GM04503 (cell line): ENCODE data around the gene HOATZ.

ENCODE experiments used
- DNase-seq: peaks from one replicate; pipeline ENCODE4 v3.0.0-alpha.2; 2012; ENCODE audit warnings: low read depth

The HOATZ gene

DNA sequence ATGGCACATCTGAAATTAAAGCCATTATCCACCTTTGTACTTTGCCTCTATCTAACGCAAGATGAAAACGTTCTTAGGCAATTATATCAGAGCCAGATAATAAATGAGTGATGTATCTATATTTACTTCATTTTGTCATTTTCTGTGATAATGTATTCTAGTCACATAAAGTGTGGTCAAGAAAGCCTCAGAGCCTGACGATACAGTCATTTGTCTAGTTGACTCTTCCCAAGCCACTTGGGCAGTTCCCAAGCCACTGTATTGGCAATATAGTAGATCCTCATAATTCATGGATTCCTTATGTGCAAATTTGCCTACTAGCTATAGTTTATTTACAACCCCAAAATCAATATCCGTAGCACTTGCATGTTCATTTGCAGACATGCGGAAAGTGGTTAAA is 7.8 kb downstream of the HOATZ start:
- no peak for DNase-seq

GRCh38 chr11:111523343-111523742 is 8.8 kb downstream of the HOATZ start:
- no peak for DNase-seq

GRCh38 chr11:111524056-111524455 is 9.5 kb downstream of the HOATZ start:
- DNase-seq = no peak

GRCh38 chr11:111525456-111525855 is 10.9 kb downstream of the HOATZ start:
- no peak for DNase-seq

DNA sequence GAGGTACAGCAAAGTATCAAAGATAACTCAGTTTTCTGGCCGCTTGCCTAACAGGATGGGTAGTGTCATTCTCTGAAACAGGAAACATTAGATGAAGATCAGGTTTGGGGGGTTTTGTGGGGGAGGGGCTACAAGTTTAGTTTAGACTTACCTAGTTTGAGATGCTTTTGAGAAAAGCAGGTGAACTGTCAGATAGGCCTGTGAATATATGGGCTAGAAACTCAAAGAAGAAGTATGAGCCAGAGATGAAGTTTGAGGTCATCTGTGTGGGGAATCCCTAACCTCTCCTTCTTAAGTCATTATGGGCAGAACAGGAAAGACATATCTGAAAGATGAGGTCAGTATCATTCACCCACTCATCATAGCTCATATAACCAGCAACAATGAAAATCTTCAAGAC is 11.9 kb downstream of the HOATZ start:
- no peak for DNase-seq

- DNase-seq = no peak
These were observed 12.7 kb downstream of the HOATZ start for GRCh38 chr11:111527279-111527678.

DNA sequence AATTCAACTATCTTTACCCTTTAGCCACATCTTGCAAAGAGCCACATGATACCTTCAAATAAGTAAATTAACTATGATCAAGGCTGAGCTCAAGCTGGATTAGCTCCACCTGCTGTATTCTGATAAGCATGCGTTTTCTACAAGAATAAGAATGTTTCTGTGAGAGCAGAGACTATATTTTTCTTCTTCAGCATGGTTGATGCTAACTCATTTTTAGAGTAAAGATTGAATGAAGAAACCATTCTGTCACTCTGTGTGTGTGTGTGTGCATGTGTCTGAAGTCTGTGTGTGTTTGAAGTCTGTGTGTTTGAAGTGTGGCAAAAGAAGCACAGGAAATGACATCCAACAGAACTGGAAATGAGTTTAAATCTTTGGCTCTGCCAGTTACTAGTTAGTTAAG is 14.0 kb downstream of the HOATZ start:
- DNase-seq = no peak

- no peak for DNase-seq
These were observed 15.5 kb downstream of the HOATZ start for GRCh38 chr11:111530091-111530490.

DNA sequence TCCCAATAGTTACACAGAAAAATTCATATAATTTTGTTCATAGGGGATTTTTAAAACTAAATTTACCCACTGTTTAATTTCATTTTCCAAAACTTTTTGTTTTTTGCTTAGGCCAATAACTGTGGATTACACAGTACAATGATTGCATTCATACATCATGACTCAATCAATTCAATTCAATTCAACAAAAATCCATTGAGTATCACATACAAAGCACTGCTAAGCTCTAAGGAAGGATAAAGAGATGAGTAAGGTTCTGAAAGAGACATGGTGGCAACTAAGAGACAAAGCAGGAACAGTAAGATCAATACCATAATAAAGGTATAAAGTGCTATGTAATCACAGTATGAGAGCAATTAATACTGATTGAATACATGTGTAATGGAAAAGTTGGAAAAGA is 16.6 kb downstream of the HOATZ start:
- no peak for DNase-seq

- DNase-seq = peak; percentile 69
These were observed 17.2 kb downstream of the HOATZ start for GRCh38 chr11:111531687-111532364.

DNA sequence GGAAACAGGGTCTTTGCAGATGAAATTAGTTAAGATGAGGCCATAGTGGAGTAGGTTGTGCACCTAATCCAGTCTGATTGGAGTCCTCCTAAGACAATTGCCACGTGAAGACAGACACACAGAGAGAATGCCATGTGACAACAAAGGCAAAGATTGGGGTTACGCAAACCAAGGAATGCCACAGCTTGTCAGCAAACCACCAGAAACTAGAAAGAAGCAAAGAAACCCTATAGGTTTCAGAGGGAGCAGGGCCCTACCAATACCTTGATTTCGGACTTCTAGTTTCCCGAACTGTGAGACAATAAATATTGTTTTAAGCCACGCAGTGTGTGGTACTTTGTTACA is 17.8 kb downstream of the HOATZ start:
- DNase-seq = no peak

DNA sequence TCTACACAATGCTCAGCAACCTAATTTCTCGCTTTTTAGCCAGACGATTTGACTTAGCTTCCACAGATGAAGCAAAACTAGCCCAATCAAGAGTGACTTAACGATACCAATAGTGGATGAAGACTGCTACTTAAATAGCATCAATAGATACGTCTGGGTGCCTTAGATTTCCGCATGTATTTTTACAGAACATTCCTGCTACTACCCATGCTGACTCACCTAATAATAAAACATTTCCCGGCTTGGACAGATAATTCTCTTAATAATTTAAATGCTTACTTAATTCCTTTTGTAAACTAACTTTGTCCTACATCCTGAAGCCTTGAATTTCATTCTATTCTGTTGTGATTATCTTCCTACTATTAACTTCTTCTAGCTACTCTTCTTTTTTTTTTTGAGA is 20.7 kb downstream of the HOATZ start:
- no peak for DNase-seq

DNA sequence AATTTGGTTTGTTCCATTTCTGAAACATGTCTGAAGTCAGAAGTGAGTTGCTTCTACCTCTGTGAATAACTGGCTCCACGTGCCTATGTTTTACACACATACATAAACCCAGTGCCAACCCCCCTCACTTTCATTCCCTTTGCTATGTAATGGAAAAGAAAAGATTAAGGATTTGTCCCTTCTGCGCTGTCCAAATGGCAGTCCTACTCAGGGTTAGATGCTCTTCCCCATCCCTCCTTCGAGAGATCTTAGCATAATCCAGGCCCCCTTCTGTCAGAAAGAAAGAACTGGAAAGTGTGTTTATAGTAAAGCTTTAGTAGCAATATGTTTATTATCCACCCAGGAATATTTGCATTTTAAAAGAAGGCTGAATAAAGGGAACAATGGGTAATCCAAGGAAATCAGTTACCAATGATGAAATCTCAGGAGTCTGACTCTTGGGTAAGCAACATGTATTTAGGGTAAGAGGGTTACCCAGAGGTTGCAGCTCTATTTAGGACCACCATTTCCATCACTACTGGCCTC is 22.8 kb downstream of the HOATZ start:
- no peak for DNase-seq

- no peak for DNase-seq
These were observed 24.0 kb downstream of the HOATZ start for GRCh38 chr11:111538407-111539114.

- no peak for DNase-seq
These were observed 25.0 kb downstream of the HOATZ start for GRCh38 chr11:111539426-111540113.

DNA sequence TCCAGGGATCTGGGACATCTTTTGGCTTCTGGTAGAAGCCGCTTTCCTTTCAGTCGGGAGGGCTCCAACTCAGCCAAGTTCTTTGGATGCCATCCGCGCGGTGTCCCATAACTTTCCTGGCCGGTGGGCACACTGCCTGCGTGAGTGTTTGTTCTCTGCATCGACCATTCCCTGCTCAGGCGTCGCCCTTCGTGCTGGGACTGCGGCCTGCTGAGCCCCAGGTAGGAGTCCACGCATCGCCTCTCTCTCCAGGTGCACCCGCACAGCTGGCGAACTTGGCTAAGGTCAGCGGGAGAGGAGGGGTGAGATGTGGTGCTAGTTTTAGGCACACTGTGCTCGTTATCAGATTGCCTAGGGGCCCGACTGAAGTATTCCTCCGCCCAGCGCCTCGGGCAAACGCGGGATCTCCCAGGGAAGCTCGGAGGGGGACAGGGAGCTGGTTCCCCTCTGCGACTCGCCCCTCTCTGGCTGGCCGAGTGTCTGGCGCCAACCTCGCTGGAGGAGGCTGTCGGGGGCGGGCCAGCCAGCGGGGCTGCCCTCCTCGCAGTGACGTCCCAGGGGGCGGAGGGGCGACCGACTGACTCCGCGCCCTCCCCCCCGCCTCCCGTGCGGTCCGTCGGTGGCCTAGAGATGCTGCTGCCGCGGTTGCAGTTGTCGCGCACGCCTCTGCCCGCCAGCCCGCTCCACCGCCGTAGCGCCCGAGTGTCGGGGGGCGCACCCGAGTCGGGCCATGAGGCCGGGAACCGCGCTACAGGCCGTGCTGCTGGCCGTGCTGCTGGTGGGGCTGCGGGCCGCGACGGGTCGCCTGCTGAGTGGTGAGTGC is 25.7 kb downstream of the HOATZ start, which contains the start of gene LAYN:
Gene LAYN (plus strand): TSS at position 607 of the 823 bp plus-strand sequence. CDS start 124 bp downstream, at position 731.
- no peak for DNase-seq

- DNase-seq = no peak
These were observed 26.3 kb downstream of the HOATZ start for GRCh38 chr11:111540937-111541253.

DNA sequence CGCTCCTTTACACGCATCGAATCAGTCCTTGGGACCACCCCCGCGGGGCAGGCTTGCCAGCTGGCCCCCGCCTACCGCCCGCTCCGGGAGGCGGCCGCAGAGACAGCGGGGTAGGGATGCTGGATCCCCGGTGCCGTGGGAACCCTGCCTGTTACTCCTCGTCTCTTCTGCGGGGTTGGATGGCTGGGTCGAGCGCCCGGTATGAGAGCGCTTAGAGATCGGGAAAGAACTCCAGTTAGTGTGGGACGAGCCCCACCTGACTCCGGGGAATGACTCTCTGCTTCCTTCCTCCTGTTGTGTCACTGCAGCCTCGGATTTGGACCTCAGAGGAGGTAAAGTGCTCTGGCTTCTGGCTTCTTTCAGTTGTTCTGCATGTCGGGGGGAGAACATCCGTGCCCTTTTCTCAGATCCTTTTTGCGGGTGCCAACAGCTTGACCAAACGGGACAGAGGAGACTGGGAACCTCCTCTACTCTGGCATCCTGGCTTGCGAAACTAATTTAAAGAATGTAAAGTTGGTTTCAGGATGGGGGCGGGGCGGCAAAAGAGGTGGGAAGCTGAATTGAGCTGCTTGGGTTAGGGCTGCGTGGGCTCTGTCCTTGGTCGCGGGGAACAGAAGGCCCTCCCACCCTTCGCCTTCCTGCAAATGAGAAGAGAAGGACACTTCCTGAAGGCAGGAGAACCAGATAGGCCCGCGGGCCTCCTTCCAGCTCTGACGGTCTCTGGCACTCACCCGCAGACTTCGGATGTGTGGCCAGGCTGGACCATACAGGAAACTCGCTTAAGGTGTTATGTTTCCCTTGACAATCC is 26.9 kb downstream of the HOATZ start:
- DNase-seq = peak; percentile 59

DNA sequence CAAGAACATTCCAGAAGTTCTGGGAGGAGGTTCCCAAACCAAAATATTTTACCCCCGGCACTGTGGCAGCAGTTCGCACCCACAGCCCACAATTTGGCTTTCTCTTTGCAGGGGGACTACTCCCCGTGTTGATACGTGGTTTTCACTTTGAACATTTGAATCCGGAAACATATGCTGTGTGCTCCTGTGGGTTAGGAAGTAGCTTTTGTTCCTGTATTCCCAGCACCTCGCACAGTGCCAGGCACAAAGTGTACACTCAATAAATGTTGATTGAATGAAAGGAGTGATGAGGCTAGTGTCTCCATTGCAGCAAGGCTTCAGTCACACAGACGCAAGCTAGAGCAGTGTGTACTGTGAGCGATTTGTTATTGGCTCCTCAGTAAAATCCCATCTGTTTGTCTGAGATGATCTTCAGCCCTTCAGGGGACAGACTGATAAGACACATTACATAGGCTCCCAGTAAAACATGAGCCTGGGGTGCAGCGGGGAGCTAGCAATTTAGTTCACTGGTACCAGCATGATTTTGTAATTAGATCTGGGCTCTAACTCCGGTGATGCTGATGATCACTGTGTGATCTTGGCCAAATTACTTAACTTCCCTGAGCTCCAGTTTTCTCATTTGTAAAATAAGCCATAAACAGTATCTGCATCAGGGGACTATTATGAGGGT is 28.2 kb downstream of the HOATZ start:
- DNase-seq = no peak

DNA sequence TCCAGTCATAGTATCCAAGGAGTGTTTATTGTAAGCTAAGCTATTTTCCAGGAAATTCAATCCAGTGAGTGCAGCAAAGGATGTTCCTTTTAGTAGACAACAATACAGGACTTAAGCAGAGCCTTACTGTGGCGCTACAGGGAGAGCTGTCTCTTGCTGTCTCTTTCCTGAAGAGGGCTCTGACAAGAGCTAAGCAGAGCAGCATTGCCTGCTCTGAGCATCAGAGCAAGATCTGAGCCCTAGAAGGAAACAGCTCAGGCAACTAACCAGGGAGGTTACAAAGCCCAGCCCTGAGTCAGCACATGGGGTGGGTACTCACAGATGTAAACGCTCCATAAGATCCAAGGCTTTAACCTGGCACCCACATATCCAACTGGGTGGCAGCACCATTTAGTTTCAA is 33.9 kb downstream of the HOATZ start:
- DNase-seq = no peak
